HG03045 (cell line): ENCODE results near the gene CNPPD1.

Experiments
- ATAC-seq: cut with Tn5 transposase; IDR thresholded peaks from one replicate; pipeline ENCODE4 v1.9.1; 2021; ENCODE audit warnings: mild to moderate bottlenecking, moderate library complexity; ENCODE audit not compliant: unreplicated experiment

The CNPPD1 gene

GRCh38 chr2:219123356-219124135 is 53.2 kb downstream of the CNPPD1 start:
- ATAC-seq, result no peak

- no peak for ATAC-seq
Observed at GRCh38 chr2:219122202-219122980, 54.3 kb downstream of the CNPPD1 start.
